Amniotic stem cell (primary cell): ENCODE data around the gene FIS1.
A peak's percentile ranks its signal among the peaks of the same experiment; 100 is the strongest.
"Not testable (repeated sequence)": the region's sequence is repeated elsewhere in the genome, so short reads cannot be mapped to it uniquely, and the experiment has no call there.

Source experiments
- DNase-seq: peaks from one replicate; lab custom pipeline; 2025; lab: John Stamatoyannopoulos, UW

Gene FIS1

GRCh38 chr7:101244375-101245146 is at the start of gene FIS1:
Gene FIS1 (minus strand): TSS chr7:101245081. CDS start chr7:101245004, 77 bp downstream.
- DNase-seq: peak; percentile 82

DNA sequence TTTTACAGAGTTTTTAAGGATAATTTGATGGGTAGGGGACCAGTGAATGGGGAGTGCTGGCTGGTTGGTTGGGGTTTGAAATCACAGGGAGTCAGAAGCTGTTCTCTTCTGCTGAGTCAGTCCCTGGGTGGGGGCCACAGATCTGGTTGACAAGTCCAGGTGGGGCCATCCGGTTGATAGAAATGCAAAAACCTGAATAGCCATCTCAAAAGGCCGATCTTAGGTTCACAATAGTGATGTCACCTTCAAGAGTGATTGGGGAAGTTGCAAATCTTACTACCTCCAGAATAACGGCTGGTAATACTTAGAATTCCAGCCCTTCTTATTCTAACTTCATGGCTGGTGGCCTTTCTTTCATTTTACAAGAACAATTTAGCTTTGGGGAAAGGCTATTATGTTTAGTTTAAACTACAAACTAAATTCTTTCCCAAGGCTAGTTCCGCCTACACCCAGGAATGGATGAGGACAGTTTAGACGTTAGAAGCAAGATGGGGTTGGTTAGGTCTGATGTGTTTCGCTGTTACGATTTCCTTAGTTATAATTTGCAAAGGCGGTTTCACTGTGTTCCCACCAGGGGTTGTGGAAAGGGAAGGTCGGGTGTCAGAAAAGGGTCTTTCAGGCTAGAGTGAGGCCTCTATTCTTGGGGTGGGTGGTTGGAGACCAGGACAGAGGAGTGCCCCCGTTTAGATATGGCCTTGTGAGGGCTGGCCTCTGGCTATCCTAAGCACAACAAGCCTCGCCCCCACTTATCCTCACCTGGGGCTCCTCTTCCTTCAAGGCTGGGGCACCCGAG is 49.4 kb upstream of the FIS1 start:
- DNase-seq: no peak

DNA sequence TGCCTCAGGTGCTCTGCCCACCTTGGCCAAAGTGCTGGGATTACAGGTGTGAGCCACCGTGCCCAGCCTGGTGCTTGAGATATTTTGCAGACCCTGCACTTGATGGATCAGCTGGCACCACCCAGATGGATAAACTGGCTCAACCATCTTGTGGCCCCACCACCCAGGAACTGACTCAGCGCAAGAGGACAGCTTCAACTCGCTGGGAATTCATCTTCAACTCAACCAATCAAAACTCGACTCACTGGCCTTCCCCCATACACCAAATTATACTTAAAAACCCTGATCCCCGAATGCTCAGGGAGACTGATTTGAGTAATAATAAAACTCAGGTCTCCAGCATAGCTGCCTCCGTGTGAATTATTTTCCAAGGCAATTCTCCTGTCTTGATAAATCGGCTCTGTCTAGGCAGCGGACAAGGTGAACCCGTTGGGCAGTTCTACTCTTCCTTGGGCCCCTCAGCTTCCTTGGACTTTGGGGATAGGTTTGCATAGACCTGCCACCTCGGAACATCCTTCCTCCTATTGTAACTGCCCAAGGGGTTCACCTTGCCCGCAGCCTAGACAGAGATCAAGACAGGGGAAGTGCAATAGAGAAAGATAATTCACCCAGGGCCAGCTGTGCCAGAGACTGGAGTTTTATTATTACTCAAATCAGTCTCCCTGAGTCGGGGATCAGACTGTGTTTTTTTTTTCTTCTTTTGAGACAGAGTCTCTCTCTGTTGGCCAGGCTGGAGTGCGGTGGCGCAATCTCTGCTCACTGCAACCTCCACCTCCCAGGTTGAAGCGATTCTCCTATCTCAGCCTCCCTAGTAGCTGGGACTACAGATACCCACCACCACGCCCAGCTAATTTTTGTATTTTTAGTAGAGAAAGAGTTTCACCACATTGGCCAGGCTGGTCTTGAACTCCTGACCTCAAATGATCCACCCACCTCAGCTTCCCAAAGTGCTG is 48.5 kb upstream of the FIS1 start:
- DNase-seq: not testable (repeated sequence)

GRCh38 chr7:101292566-101292965 is 47.7 kb upstream of the FIS1 start:
- DNase-seq: not testable (repeated sequence)

GRCh38 chr7:101290186-101291037 is 45.5 kb upstream of the FIS1 start:
- DNase-seq: not testable (repeated sequence)

DNA sequence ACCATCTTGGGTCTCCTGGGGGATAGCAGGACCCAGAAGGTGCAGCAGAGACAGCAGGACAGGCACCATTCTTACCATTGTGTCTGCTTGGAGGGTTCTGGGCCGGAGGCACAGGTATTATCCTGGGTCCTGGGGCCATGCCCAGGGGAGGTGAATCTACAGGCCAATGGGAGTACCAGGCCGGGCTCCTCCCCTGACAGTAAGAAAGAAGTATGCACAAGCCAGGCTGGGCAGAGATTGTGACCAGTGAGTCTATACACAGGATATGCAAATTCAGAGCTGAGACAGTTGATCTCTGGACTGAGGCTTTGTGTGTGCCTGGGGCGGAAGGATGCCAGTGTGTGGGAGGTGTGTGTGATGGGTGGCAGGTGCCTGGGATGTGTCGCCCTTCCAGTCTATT is 44.8 kb upstream of the FIS1 start:
- not testable (repeated sequence) for DNase-seq

GRCh38 chr7:101288439-101288838 is 43.6 kb upstream of the FIS1 start:
- DNase-seq: no peak

DNA sequence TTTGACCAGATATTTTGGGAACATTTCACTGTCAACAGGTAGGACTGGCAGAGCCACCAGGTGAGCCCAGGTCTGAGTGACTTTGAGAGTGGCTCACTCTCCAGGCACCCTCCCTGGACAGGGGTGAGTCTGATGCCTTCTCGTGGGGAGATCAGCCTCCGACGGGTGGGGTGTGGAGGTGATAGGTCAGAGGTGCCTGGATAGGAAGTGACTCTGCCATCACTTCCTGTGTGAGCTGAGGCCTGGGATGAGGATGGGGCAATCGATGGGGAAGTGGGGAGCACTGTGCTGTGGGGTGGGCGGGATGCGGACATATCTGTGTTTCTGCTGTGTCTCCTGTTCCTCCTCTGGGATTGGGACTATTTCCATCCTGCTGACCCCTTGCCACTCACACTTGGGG is 42.2 kb upstream of the FIS1 start:
- DNase-seq: no peak

GRCh38 chr7:101285880-101286279 is 41.0 kb upstream of the FIS1 start:
- DNase-seq: not testable (repeated sequence)

- no peak for DNase-seq
Measured at GRCh38 chr7:101285171-101285570, 40.3 kb upstream of the FIS1 start.

DNA sequence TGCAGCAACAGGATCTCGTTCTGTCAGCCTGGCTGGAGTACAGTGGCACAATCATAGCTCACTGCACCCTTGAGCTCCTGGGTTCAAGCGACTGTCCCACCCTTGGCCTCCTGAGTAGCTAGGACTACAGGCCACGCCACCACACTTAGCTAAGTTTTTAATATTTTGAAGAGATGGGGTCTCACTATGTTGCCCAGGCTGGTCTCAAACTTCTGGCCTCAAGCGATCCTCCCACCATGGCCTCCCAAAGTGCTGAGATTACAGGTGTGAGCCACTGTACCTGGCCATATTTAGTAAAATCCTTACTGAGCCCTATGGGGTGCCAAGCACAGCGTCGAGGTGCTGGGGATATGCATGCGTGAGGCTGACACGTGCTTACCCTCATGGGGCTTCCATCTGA is 36.0 kb upstream of the FIS1 start:
- DNase-seq: not testable (repeated sequence)

GRCh38 chr7:101278461-101279292 is 33.8 kb upstream of the FIS1 start:
- no peak for DNase-seq

- DNase-seq: no peak
Measured at GRCh38 chr7:101277155-101277554, 32.3 kb upstream of the FIS1 start.

- DNase-seq: no peak
Measured at GRCh38 chr7:101273206-101273605, 28.3 kb upstream of the FIS1 start.

DNA sequence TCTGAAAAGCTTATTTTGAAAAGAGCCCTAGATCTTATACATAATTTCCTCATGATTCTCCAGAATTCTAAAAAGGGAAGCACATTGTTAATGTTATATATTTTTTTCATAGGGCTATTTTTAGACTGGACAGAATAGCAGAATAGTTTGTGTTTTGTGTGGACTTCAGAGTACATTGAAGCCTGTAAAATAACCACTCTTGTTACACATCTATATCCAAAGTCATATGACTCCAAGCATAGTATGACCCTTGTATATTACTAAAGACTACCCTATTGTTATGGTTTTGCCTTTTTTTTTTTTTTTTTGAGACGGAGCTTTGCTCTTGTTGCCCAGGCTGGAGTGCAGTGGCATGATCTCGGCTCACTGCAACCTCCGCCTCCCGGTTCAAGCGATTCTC is 26.1 kb upstream of the FIS1 start:
- DNase-seq: no peak

DNA sequence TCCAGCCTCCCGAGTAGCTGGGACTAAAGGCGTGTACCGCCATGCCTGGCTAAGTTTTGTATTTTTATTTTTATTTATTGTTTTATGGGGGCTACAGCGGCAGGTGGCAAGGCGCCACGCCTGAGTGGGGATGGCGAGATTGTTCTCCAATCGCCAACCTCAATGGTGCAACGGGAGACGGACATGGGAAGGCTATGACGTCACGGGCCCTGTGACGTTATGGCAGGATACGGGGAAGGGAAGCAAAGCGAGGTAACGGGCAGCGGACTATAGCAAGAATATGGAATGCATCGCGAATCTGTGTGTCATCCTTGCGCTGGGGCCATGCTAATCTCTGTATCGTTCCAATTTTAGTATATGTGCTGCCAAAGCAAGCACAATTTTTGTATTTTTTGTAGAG is 24.8 kb upstream of the FIS1 start:
- DNase-seq: no peak

GRCh38 chr7:101265622-101266516 is 21.0 kb upstream of the FIS1 start:
- DNase-seq: no peak

- not testable (repeated sequence) for DNase-seq
Measured at GRCh38 chr7:101264102-101264706, 19.3 kb upstream of the FIS1 start.

GRCh38 chr7:101258243-101258731 is 13.4 kb upstream of the FIS1 start:
- no peak for DNase-seq
